CD4-positive, alpha-beta memory T cell (primary cell): Measurements from ENCODE around the gene DPF3. TPM values are rescaled to one million over a fixed set of nuclear protein-coding genes. Genes with fewer than 3 reads are reported as not detected.

Experiments used
- CTCF ChIA-PET: fragments of 350-600 bp; sonication (Branson Sonifier 250); formaldehyde crosslinking; loops from one replicate; lab custom pipeline; 2021; ENCODE audit warnings: inconsistent platforms; ENCODE audit not compliant: partially characterized antibody; lab: Charles Lee
- POLR2A ChIA-PET: fragments of 350-600 bp; sonication (Branson Sonifier 250); formaldehyde crosslinking; loops from one replicate; lab custom pipeline; 2021; ENCODE audit not compliant: partially characterized antibody; lab: Charles Lee
- DNase-seq, 5 donors: peaks; one replicate each; pipeline versions ENCODE4 v3.0.0 to v3.0.0-alpha.2; 2020 to 2022; ENCODE audit warnings: mixed read lengths in 1 of 5
- H3K27ac ChIP-seq: one replicate; pipeline ENCODE4 v1.7.0; 2013; ENCODE audit warnings: low read depth, low read length
- H3K27me3 ChIP-seq: 2 replicates; pipeline ENCODE4 v1.7.0; 2013; ENCODE audit warnings: mild to moderate bottlenecking, low read length, moderate library complexity; ENCODE audit not compliant: insufficient read depth
- H3K36me3 ChIP-seq: 2 replicates; pipeline ENCODE4 v1.7.0; 2013; ENCODE audit warnings: mild to moderate bottlenecking, low read length, moderate library complexity; ENCODE audit not compliant: insufficient read depth
- H3K4me1 ChIP-seq: 2 replicates; pipeline ENCODE4 v1.7.0; 2013; ENCODE audit warnings: mild to moderate bottlenecking, low read length, moderate library complexity; ENCODE audit not compliant: insufficient read depth
- H3K4me3 ChIP-seq, 2 donors: one replicate each; pipeline ENCODE4 v1.7.0; 2013; ENCODE audit warnings: low read length in 2 of 2, mild to moderate bottlenecking in 1 of 2
- H3K9me3 ChIP-seq, 2 donors: one replicate each; pipeline ENCODE4 v1.7.0; 2013; ENCODE audit warnings: low read length in 2 of 2, control low read depth in 1 of 2; ENCODE audit not compliant: control insufficient read depth in 1 of 2
- H3K27ac Mint-ChIP-seq, 7 donors: one replicate each; pipeline ENCODE4 v1.8.0; 2020 to 2021; ENCODE audit warnings: mixed read lengths in 7 of 7, mild to moderate bottlenecking in 6 of 7, inconsistent platforms in 3 of 7, moderate library complexity in 3 of 7
- H3K27me3 Mint-ChIP-seq, 2 donors: one replicate each; pipeline ENCODE4 v1.8.0; 2020 to 2021; ENCODE audit warnings: mixed read lengths in 2 of 2
- H3K36me3 Mint-ChIP-seq, 2 donors: one replicate each; pipeline ENCODE4 v1.8.0; 2020 to 2021; ENCODE audit warnings: mixed read lengths in 2 of 2, inconsistent platforms in 1 of 2, mild to moderate bottlenecking in 1 of 2
- H3K4me1 Mint-ChIP-seq, 4 donors: one replicate each; pipeline ENCODE4 v1.8.0; 2020 to 2021; ENCODE audit warnings: mixed read lengths in 4 of 4, mild to moderate bottlenecking in 1 of 4
- H3K4me3 Mint-ChIP-seq, 8 donors: one replicate each; pipeline ENCODE4 v1.8.0; 2020 to 2021; ENCODE audit warnings: mixed read lengths in 8 of 8, mild to moderate bottlenecking in 7 of 8, moderate library complexity in 6 of 8, inconsistent platforms in 3 of 8
- H3K9me3 Mint-ChIP-seq, 8 donors: one replicate each; pipeline ENCODE4 v1.8.0; 2020 to 2021; ENCODE audit warnings: mixed read lengths in 8 of 8, mild to moderate bottlenecking in 5 of 8, inconsistent platforms in 3 of 8, moderate library complexity in 1 of 8
- intact Hi-C: fragments of 100-400 bp; cut with micrococcal nuclease; formaldehyde crosslinking; loops from one replicate; pipeline ENCODE4 v1.15.1; 2023
- polyA plus RNA-seq, 2 donors: library from polyadenylated mRNA; unstranded; fragments of 300-500 nt; fragmentation: Illumina TruSeq; gene quantifications; one replicate each; pipeline ENCODE4 v1.2.3, GENCODE V29; 2021
- total RNA-seq, 2 experiments: library from RNA; stranded (reverse); gene quantifications; one replicate each; pipeline ENCODE4 v1.2.3, GENCODE V29; 2021

The DPF3 gene
- total and polyA plus RNA-seq, 4 experiments from 2014 or later, result 0.25 to 0.35 TPM; not detected in 2

DNA sequence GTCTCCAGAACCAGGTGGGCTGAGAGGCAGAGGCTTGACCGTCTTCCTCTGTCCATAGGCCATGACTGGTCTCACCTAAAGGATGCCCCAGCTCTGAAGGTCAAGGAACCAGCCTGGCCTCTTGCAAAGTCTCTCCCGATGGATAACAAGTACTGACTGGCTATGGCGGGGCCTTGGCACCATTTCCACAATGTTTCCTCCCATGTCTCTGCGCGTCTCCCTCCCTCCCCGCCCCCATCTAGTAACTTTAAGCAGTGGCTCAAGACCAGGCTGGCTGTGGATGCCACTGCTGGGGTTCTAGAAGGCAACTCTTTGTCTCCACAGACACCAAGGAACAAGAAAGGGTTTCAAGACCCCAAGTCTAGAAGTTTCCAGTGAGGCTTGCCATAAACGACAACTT lies 275.5 kb downstream of the DPF3 start:
- Histone ChIP-seq H3K9me3 (no peaks in the 10 kb centered on the region), H3K27me3 (no peaks in the 10 kb centered on the region), H3K4me3 (no peak overlapping the region), H3K36me3 (no peaks in the 10 kb centered on the region), H3K27ac (no peak overlapping the region), H3K4me1 (no peaks in the 10 kb centered on the region)
- intact Hi-C loops, result no loop called here
- no peaks in the 10 kb centered on the region for H3K9me3 Mint-ChIP-seq
- no peaks in the 10 kb centered on the region for H3K36me3 Mint-ChIP-seq
- DNase-seq, result no peak
- no peak overlapping the region for H3K27ac Mint-ChIP-seq
- ChIA-PET CTCF (no interaction called here), POLR2A (no interaction called here)
- H3K4me3 Mint-ChIP-seq, result no peak overlapping the region
- H3K4me1 Mint-ChIP-seq, result no peaks in the 10 kb centered on the region
- H3K27me3 Mint-ChIP-seq, result peaks cover 2 to 6% of the 10 kb centered on the region in 2 donors

GRCh38 chr14:72617391-72618031 lies 276.4 kb downstream of the DPF3 start:
- CTCF ChIA-PET, result no interaction called here
- Mint-ChIP-seq H3K4me3 (no peak overlapping the region), H3K36me3 (no peaks in the 10 kb centered on the region), H3K27me3 (peaks cover 4 to 8% of the 10 kb centered on the region in 2 donors), H3K27ac (no peak overlapping the region), H3K9me3 (no peaks in the 10 kb centered on the region), H3K4me1 (peaks cover 0 to 2% (median 0%) of the 10 kb centered on the region in 4 donors)
- intact Hi-C loops, result no loop called here
- Histone ChIP-seq H3K4me1 (no peaks in the 10 kb centered on the region), H3K27me3 (no peaks in the 10 kb centered on the region), H3K9me3 (no peaks in the 10 kb centered on the region), H3K27ac (no peak overlapping the region), H3K4me3 (no peak overlapping the region), H3K36me3 (no peaks in the 10 kb centered on the region)
- DNase-seq, result no peak
- POLR2A ChIA-PET, result no interaction called here

DNA sequence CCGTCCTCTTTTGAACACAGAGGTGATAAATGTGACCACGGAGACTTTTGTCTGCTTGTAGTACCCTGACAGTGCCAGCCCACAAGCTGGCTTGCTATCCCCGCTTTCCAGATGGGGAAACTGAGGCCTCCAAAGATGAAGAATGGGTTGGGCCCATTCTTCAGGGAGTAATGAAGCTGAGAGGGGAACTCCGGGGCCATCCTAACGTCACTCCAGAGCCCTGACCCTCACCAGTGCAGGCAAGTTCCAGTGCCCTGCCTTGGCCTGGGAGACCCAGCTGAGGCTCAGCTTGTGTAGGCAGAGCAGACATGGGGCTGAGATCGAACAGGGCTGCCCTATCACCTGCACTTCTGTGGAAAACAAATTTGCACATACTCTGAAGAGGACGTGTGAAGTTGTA lies 277.1 kb downstream of the DPF3 start:
- Histone ChIP-seq H3K9me3 (no peaks in the 10 kb centered on the region), H3K36me3 (no peaks in the 10 kb centered on the region), H3K4me3 (no peak overlapping the region), H3K27me3 (no peaks in the 10 kb centered on the region), H3K27ac (no peak overlapping the region), H3K4me1 (no peaks in the 10 kb centered on the region)
- ChIA-PET POLR2A (no interaction called here), CTCF (no interaction called here)
- Mint-ChIP-seq H3K9me3 (no peaks in the 10 kb centered on the region), H3K27me3 (peaks cover 4 to 8% of the 10 kb centered on the region in 2 donors), H3K4me1 (peaks cover 0 to 2% (median 0%) of the 10 kb centered on the region in 4 donors), H3K4me3 (no peak overlapping the region), H3K27ac (no peak overlapping the region), H3K36me3 (no peaks in the 10 kb centered on the region)
- intact Hi-C loops, result no loop called here
- no peak for DNase-seq

DNA sequence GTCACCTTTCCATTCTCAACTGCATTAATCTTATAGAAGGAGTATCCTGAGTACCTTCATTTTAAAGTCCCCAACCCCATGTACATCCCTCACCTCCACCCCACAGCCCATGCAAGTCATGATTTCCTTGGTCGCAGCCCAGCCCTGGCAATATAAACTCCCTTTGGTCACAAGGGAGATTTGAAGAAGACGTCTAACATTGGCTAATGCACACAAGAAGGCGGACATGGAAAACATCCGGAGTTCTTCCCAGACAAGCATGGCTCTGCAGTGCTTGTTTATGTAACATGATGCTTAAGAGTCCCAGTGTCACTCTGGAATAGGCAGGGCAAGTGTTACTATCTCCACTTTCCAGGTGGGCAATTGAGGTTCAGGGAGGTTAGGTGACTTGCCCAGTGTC lies 277.6 kb downstream of the DPF3 start:
- H3K36me3 Mint-ChIP-seq, result no peaks in the 10 kb centered on the region
- ChIA-PET POLR2A (no interaction called here), CTCF (no interaction called here)
- peaks cover 4 to 8% of the 10 kb centered on the region in 2 donors for H3K27me3 Mint-ChIP-seq
- no peak overlapping the region for H3K27ac Mint-ChIP-seq
- no peak overlapping the region for H3K27ac ChIP-seq
- no peaks in the 10 kb centered on the region for H3K36me3 ChIP-seq
- no peak overlapping the region for H3K4me3 ChIP-seq
- no peaks in the 10 kb centered on the region for H3K27me3 ChIP-seq
- no peak for DNase-seq
- H3K4me3 Mint-ChIP-seq, result no peak overlapping the region
- H3K9me3 Mint-ChIP-seq, result no peaks in the 10 kb centered on the region
- peaks cover 0 to 2% (median 0%) of the 10 kb centered on the region in 4 donors for H3K4me1 Mint-ChIP-seq
- intact Hi-C loops, result no loop called here
- no peaks in the 10 kb centered on the region for H3K9me3 ChIP-seq
- no peaks in the 10 kb centered on the region for H3K4me1 ChIP-seq

- Histone ChIP-seq H3K4me3 (no peak overlapping the region), H3K27me3 (no peaks in the 10 kb centered on the region), H3K9me3 (no peaks in the 10 kb centered on the region), H3K4me1 (no peaks in the 10 kb centered on the region), H3K27ac (no peak overlapping the region), H3K36me3 (no peaks in the 10 kb centered on the region)
- Mint-ChIP-seq H3K27ac (no peak overlapping the region), H3K27me3 (peaks cover 4 to 8% of the 10 kb centered on the region in 2 donors), H3K4me3 (no peak overlapping the region), H3K4me1 (peaks cover 0 to 2% (median 0%) of the 10 kb centered on the region in 4 donors), H3K36me3 (no peaks in the 10 kb centered on the region), H3K9me3 (no peaks in the 10 kb centered on the region)
- intact Hi-C loops, result no loop called here
- ChIA-PET POLR2A (no interaction called here), CTCF (no interaction called here)
- no peak for DNase-seq
Measured at GRCh38 chr14:72615451-72616121, 278.3 kb downstream of the DPF3 start.

DNA sequence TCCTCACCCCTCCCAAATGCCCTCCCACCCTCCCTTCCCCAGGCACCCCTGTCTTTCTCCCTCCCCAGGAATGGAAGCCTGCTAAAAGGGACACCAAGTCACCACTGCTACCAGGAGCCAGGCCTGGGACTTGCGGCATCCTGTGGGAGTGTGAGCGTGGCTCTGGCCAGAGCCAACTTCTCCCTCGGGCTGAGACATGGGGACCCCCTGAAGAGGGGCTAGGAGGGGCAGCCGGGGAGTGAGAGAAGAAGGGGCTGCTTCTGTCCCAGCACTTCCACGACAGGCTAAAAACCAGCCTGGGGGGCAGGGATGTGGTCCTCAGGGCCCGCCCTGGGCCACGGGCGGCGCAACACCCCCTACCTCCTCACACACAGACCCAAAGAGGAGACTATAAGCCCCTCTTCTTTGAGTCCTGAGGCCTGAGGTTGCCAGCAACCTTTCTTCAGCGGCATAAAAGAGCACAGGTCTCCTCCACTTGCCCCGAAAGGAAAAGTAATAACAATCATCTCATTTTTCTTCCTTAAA lies 278.9 kb downstream of the DPF3 start:
- Histone ChIP-seq H3K4me3 (no peak overlapping the region), H3K27ac (no peak overlapping the region), H3K9me3 (no peaks in the 10 kb centered on the region), H3K4me1 (no peaks in the 10 kb centered on the region), H3K36me3 (no peaks in the 10 kb centered on the region), H3K27me3 (no peaks in the 10 kb centered on the region)
- POLR2A ChIA-PET, result no interaction called here
- Mint-ChIP-seq H3K4me1 (peaks cover 0 to 2% (median 0%) of the 10 kb centered on the region in 4 donors), H3K9me3 (no peaks in the 10 kb centered on the region), H3K36me3 (no peaks in the 10 kb centered on the region), H3K27me3 (peaks cover 4 to 7% of the 10 kb centered on the region in 2 donors), H3K4me3 (no peak overlapping the region), H3K27ac (no peak overlapping the region)
- DNase-seq, result no peak
- intact Hi-C loops, result no loop called here
- CTCF ChIA-PET, result no interaction called here

DNA sequence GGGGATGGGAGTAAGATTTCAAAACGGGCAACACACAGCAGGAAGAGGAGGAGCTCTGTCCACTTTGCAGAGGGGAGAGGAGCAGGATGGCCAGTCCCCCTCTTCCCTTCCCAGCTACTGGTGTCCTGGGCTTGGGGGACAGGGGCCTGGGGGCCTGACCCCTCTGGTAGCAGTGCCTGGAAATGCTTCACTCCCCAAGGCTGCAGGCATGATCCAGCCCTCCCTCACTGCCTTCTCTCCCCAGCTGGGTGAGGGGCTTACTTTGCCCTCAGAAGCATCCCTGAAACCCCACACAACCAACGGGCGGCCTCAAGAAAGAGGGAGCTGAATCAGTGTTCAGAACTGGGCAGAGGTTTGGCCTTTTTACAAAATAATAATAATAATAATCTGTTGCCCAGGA lies 279.5 kb downstream of the DPF3 start:
- H3K36me3 Mint-ChIP-seq, result no peaks in the 10 kb centered on the region
- ChIA-PET POLR2A (no interaction called here), CTCF (interaction anchor here (1.0 kb wide), 1 partner anchor 45 kb away, joined by 3 read pairs; no protein-coding TSS in a partner anchor)
- intact Hi-C loops, result no loop called here
- H3K27ac Mint-ChIP-seq, result no peak overlapping the region
- Histone ChIP-seq H3K9me3 (no peaks in the 10 kb centered on the region), H3K27me3 (no peaks in the 10 kb centered on the region), H3K36me3 (no peaks in the 10 kb centered on the region), H3K4me3 (no peak overlapping the region), H3K27ac (no peak overlapping the region), H3K4me1 (no peaks in the 10 kb centered on the region)
- DNase-seq, result no peak
- H3K4me1 Mint-ChIP-seq, result peaks cover 0 to 2% (median 0%) of the 10 kb centered on the region in 4 donors
- no peak overlapping the region for H3K4me3 Mint-ChIP-seq
- H3K9me3 Mint-ChIP-seq, result no peaks in the 10 kb centered on the region
- H3K27me3 Mint-ChIP-seq, result peaks cover 2 to 8% of the 10 kb centered on the region in 2 donors
